Iris pigment epithelial cell (primary cell): Measurements from ENCODE around the gene ALX3.
"Not testable (repeated sequence)": the region's sequence is repeated elsewhere in the genome, so short reads cannot be mapped to it uniquely, and the experiment has no call there.

Source experiments
- DNase-seq: peaks from one replicate; pipeline ENCODE4 v3.0.0-alpha.2; 2011; ENCODE audit warnings: low read depth

The ALX3 gene

DNA sequence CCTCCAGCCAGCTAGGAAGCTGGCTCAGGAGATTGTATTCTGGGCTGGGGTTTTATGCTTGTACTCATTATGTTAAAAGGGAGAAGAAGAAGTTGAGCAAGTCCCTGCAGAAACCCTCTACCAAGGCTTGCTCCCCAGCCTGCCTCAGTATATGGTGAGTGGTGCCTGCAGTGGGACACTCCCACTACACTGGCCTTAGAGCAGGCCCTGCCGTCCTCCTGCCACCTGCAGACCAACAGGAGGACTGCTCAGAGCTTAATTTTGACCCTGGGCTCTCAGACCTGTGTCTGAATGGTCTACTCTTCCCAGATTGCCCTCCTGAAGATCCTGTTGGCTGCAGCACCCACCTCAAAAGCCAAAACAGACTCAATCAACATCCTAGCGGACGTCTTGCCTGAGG is 23.0 kb downstream of the ALX3 start:
- DNase-seq: no peak

GRCh38 chr1:110043016-110043415 is 27.5 kb downstream of the ALX3 start:
- no peak for DNase-seq

DNA sequence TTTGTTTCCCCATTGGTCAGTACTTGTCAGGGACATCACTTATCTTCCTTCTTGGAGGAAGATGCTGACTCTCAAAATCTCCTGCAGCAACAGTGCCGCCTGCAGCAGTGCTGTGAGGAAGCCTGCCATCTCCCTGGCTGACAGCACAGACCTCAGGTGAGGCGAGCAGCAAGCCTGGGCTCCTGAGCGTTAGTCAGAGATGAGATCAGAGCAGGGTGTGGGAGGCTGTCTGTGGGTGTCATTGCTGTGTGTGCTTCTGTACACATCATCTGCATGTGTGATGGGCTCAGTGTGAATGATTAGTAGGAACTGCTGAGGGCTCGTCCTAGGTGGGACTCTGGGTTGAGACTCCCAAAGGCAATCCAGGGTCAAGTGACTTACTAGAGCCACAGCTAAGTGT is 29.9 kb downstream of the ALX3 start:
- no peak for DNase-seq

- DNase-seq: no peak
Observed at GRCh38 chr1:110039641-110040040, 30.8 kb downstream of the ALX3 start.

DNA sequence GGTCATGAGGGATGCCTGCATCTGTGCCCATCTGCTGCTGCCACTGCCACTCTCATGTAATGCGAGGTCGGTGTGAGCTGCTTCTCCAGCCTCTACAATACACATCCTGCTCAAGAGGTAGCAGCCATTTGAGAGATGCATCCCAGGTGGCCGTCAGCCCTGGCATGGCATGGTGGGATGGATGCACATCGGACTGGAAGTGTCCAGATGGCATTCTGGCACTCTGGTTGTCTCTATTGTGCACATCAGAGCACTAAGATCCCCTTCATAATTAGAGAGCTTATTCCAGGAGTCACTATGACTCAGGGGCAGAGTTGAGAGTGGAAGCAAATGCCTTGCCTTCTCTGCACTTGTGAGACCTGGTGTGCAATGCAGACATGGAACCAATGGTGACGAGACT is 32.2 kb downstream of the ALX3 start:
- no peak for DNase-seq

GRCh38 chr1:110035236-110035752 is 35.2 kb downstream of the ALX3 start:
- DNase-seq: peak; percentile 41

GRCh38 chr1:110034451-110035235 is 35.8 kb downstream of the ALX3 start, which contains the start of gene STRIP1:
TSS of gene STRIP1 (plus strand) at chr1:110034624. CDS start at chr1:110034638, 14 bp downstream.
- DNase-seq: peak; percentile 97

DNA sequence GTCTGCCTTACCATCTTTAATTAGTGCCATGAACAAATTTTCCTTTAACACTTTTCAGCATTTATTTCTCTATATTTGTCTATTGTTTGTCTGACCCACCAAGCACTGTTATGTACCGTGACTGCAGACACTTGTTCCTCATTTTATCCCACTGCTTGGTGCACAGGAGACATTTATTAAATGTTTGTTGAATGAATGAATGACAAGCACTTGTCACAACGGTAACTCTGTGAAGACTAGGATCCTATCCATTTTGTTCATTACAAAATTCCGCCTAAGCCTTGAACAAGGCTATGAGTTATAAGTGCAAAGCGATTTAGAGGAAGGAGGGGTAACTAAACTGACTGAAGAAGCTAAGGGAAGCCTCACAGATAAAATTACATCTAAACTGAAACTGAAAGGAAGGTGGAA is 36.4 kb downstream of the ALX3 start:
- DNase-seq: no peak

- DNase-seq: no peak
Observed at GRCh38 chr1:110033421-110033820, 37.1 kb downstream of the ALX3 start.

DNA sequence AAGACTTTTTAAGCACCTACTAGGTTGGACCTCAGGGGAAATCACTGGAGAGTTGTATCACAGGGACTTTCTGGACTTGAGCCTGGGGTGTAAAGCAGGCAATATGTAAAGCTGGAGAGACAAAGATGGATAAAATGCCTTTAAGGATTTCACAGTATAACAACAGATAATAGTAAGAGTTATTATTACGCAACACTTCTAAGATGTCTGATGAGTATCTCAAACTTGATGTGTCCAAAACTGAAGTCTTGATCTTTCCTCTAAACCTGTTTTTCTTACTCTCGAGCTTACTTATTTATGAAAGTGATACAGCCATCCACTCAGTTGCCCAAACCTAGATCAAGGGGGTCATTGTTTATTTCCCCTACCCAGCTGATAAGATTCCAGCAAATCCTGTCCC is 38.1 kb downstream of the ALX3 start:
- DNase-seq: no peak

DNA sequence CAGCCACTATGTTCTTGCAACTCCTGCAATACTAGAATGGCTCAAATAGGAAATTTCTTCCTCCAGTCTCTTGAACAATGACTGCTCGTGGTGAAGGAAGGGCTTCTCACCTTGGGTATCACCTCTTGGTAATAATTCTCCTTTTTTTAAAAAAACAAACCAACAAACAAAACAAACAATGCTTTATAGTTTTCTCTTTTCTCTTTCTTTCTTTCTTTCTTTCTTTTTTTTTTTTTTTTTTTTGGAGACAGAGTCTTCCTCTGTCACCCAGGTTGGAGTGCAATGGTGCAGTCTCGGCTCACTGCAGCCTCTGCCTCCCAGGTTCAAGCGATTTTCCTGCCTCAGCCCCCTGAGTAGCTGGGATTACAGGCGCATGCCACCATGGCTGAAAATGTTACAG is 39.8 kb downstream of the ALX3 start:
- DNase-seq: not testable (repeated sequence)

GRCh38 chr1:110024613-110025012 is 45.9 kb downstream of the ALX3 start:
- DNase-seq: no peak

DNA sequence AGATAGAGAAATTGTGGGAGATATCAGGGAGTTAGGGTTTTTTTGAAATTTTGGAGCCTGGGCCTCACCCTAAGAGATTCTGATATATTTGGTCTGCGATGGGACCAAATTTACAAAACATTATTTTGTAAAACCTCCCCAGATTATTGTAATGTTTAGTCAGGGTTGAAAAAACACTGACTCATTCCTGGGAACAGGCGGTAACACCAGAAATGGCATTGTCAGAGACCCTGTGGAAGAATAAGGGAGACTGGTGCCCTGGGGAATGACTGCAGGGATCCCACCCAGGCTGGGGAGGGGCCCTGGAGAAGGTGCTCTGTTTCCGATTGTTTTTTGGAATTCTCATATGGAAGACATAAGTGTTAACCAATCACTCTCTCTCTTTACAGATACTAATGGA is 49.2 kb downstream of the ALX3 start:
- DNase-seq: no peak

- no peak for DNase-seq
Observed at GRCh38 chr1:110019770-110020169, 50.7 kb downstream of the ALX3 start.

GRCh38 chr1:110018396-110018795 is 52.1 kb downstream of the ALX3 start:
- DNase-seq: no peak

- no peak for DNase-seq
Observed at GRCh38 chr1:110017792-110018191, 52.7 kb downstream of the ALX3 start.

DNA sequence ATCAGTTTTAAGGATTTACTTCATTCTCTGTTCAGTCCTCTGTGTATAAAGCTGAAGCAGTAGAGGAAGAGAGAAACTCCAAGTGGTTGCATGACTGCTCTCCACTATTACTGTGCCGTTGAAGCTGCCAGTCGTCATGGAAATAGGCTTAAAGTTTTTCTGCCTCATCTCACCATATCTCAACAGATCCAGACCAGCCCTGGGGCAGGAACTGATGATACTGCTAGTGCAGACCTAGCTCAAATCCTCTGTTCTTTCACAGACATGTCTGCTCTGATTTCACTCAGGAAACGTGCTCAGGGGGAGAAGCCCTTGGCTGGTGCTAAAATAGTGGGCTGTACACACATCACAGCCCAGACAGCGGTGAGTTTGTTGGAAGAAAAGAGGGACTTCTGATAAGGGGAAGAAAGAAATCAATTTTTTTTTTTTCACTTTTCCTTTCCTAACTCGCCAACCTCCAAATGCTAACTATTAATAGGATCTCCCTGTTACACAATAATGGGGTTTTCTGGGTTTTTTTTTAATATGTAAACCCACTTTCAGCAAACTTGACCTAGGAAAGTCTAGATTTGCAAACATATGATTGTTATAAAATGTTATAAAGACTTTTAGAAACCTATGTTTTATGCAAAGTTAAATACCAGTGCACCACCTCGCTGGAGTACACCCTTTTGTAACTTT is 58.2 kb downstream of the ALX3 start:
- DNase-seq: no peak

- DNase-seq: peak; percentile 73
Observed at GRCh38 chr1:110011527-110012041, 58.9 kb downstream of the ALX3 start.
